HG03342 (cell line): Measurements from ENCODE around the gene INPPL1.

Experiments
- ATAC-seq: cut with Tn5 transposase; IDR thresholded peaks from one replicate; pipeline ENCODE4 v1.9.1; 2021; ENCODE audit warnings: mild to moderate bottlenecking, moderate library complexity; ENCODE audit not compliant: unreplicated experiment

INPPL1 gene

GRCh38 chr11:72217841-72218240 lies 6.7 kb upstream of the INPPL1 start:
- no peak for ATAC-seq

- ATAC-seq = no peak
Observed at GRCh38 chr11:72218251-72218745, 6.3 kb upstream of the INPPL1 start.

- ATAC-seq = no peak
Observed at GRCh38 chr11:72220696-72221363, 3.7 kb upstream of the INPPL1 start.

GRCh38 chr11:72221386-72222075 lies 3.0 kb upstream of the INPPL1 start:
- no peak for ATAC-seq

- ATAC-seq = no peak
Observed at GRCh38 chr11:72222106-72222891, 2.3 kb upstream of the INPPL1 start.

- ATAC-seq = peak; percentile 68
Observed at GRCh38 chr11:72222907-72223614, 1.5 kb upstream of the INPPL1 start.

GRCh38 chr11:72223615-72224563 lies 678 bp upstream of the INPPL1 start:
- ATAC-seq = peak; percentile 38

GRCh38 chr11:72225411-72225951 lies 914 bp downstream of the INPPL1 start:
- no peak for ATAC-seq

GRCh38 chr11:72226701-72227100 lies 2.1 kb downstream of the INPPL1 start:
- ATAC-seq = no peak

- no peak for ATAC-seq
Observed at GRCh38 chr11:72227316-72228228, 3.0 kb downstream of the INPPL1 start.

- no peak for ATAC-seq
Observed at GRCh38 chr11:72228229-72228843, 3.8 kb downstream of the INPPL1 start.

- ATAC-seq = no peak
Observed at GRCh38 chr11:72228844-72229231, 4.3 kb downstream of the INPPL1 start.

GRCh38 chr11:72229336-72229924 lies 4.9 kb downstream of the INPPL1 start:
- no peak for ATAC-seq

- no peak for ATAC-seq
Observed at GRCh38 chr11:72229925-72230763, 5.6 kb downstream of the INPPL1 start.

- ATAC-seq = no peak
Observed at GRCh38 chr11:72230764-72231365, 6.3 kb downstream of the INPPL1 start.
